Chondrocyte (in vitro differentiated cells): ENCODE data around the gene IL1RL2. TPM values are rescaled to one million over a fixed set of nuclear protein-coding genes. Genes with fewer than 3 reads are reported as not detected.

Experiments
- DNase-seq: peaks from one replicate; pipeline ENCODE4 v3.0.0; 2021; ENCODE audit warnings: mixed read lengths, low spot score
- H3K27ac Mint-ChIP-seq: one replicate; pipeline ENCODE4 v1.8.0; 2021; ENCODE audit warnings: mild to moderate bottlenecking, moderate library complexity, mixed read lengths; ENCODE audit not compliant: unreplicated experiment
- H3K27me3 Mint-ChIP-seq: 2 replicates; pipeline ENCODE4 v1.8.0; 2021; ENCODE audit warnings: low read depth, mixed read lengths
- H3K36me3 Mint-ChIP-seq: 2 replicates; pipeline ENCODE4 v1.8.0; 2021; ENCODE audit warnings: low read depth, mixed read lengths
- H3K4me1 Mint-ChIP-seq: 2 replicates; pipeline ENCODE4 v1.8.0; 2021; ENCODE audit warnings: low read depth, mild to moderate bottlenecking, mixed read lengths
- H3K4me3 Mint-ChIP-seq: one replicate; pipeline ENCODE4 v1.8.0; 2021; ENCODE audit warnings: mild to moderate bottlenecking, moderate library complexity, mixed read lengths; ENCODE audit not compliant: unreplicated experiment
- H3K9me3 Mint-ChIP-seq: 2 replicates; pipeline ENCODE4 v1.8.0; 2021; ENCODE audit warnings: low read depth, mixed read lengths
- CTCF ChIP-seq: fragments of 200-600 bp; sonication (generic); IDR thresholded peaks from 2 replicates; pipeline ENCODE4 v1.5.0; 2021; ENCODE audit warnings: antibody characterized with exemption, mild to moderate bottlenecking, moderate library complexity
- total RNA-seq: library from RNA; stranded (reverse); gene quantifications from 3 replicates; pipeline ENCODE4 v1.2.1, GENCODE V29; 2021

IL1RL2 gene
- total RNA-seq, 1 donor from 2014 or later = 0.07 TPM

GRCh38 chr2:102251042-102251848 is 64.4 kb downstream of the IL1RL2 start:
- H3K4me1 Mint-ChIP-seq = peaks cover 10% of the 10 kb centered on the region
- H3K9me3 Mint-ChIP-seq = no peaks in the 10 kb centered on the region
- TF ChIP-seq CTCF = peak; percentile 89
- peaks cover 1% of the 10 kb centered on the region for H3K36me3 Mint-ChIP-seq
- peak overlapping the region; percentile 22 for H3K27ac Mint-ChIP-seq
- peak overlapping the region; percentile 78 for H3K4me3 Mint-ChIP-seq
- peaks cover 3% of the 10 kb centered on the region for H3K27me3 Mint-ChIP-seq
- peak; percentile 83 for DNase-seq

GRCh38 chr2:102251849-102252203 is 65.0 kb downstream of the IL1RL2 start:
- H3K9me3 Mint-ChIP-seq = no peaks in the 10 kb centered on the region
- H3K27ac Mint-ChIP-seq = no peak overlapping the region
- no peak for DNase-seq
- peaks cover 1% of the 10 kb centered on the region for H3K36me3 Mint-ChIP-seq
- peak; percentile 55 for TF ChIP-seq CTCF
- H3K27me3 Mint-ChIP-seq = peaks cover 3% of the 10 kb centered on the region
- H3K4me3 Mint-ChIP-seq = no peak overlapping the region
- peaks cover 12% of the 10 kb centered on the region for H3K4me1 Mint-ChIP-seq

GRCh38 chr2:102252236-102252635 is 65.4 kb downstream of the IL1RL2 start:
- Mint-ChIP-seq H3K4me3 (no peak overlapping the region), H3K27me3 (peaks cover 3% of the 10 kb centered on the region), H3K9me3 (no peaks in the 10 kb centered on the region), H3K4me1 (peaks cover 12% of the 10 kb centered on the region), H3K36me3 (peaks cover 1% of the 10 kb centered on the region), H3K27ac (no peak overlapping the region)
- TF ChIP-seq CTCF = no peak
- no peak for DNase-seq

- H3K27ac Mint-ChIP-seq = no peak overlapping the region
- peaks cover 3% of the 10 kb centered on the region for H3K27me3 Mint-ChIP-seq
- no peak for TF ChIP-seq CTCF
- no peak for DNase-seq
- peaks cover 20% of the 10 kb centered on the region for H3K4me1 Mint-ChIP-seq
- peaks cover 1% of the 10 kb centered on the region for H3K36me3 Mint-ChIP-seq
- no peak overlapping the region for H3K4me3 Mint-ChIP-seq
- H3K9me3 Mint-ChIP-seq = no peaks in the 10 kb centered on the region
Measured at GRCh38 chr2:102253140-102253752, 66.4 kb downstream of the IL1RL2 start.

GRCh38 chr2:102253753-102254150 is 66.9 kb downstream of the IL1RL2 start:
- H3K27me3 Mint-ChIP-seq = peaks cover 3% of the 10 kb centered on the region
- H3K4me1 Mint-ChIP-seq = peaks cover 25% of the 10 kb centered on the region
- peaks cover 2% of the 10 kb centered on the region for H3K9me3 Mint-ChIP-seq
- H3K27ac Mint-ChIP-seq = no peak overlapping the region
- TF ChIP-seq CTCF = peak; percentile 67
- no peak overlapping the region for H3K4me3 Mint-ChIP-seq
- DNase-seq = no peak
- peaks cover 1% of the 10 kb centered on the region for H3K36me3 Mint-ChIP-seq
